ENCODE measurements around the gene TRMT10A. TPM values are rescaled to one million over a fixed set of nuclear protein-coding genes. Genes with fewer than 3 reads are reported as not detected.

The TRMT10A gene
- total and polyA plus RNA-seq, 2 of the 13 experiments (the other 11 are each of a cell fraction or from before 2014, with no cell fraction given): 3.9 to 12.6 TPM

DNA sequence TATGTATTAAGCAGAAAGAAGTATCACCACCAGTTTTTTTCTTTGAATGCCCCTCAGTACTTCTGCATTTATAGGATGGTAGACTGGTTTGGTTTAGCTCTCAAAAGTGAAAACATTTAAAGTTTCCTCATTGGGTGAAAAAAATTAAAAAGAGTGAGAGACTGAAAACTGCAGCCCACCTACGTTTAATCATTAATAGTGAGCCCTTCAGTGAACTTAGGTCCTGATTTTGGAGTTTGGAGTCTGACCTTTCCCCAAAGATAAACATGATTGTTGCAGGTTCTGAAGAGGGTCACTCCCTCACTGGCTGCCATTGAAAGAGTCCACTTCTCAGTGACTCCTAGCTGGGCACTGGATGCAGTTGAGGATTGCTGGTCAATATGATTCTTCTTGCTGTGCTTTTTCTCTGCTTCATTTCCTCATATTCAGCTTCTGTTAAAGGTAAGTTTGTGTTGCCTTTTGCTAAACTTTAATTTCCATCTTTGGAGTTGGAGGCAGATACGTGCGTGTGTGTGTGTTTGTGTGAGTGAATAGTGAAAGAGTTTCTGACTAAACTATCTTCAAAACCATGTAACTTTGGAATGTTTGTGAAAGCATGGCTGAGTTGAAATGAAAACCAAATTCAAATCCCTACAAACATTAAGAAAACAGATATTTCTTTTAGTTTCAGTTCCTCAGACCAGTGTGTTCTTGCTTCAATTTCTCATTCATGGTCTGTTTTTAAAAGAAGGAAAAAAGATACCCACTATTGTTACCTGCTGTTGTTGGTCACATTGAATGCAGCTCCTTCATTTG is 10.9 kb upstream of the TRMT10A start, which contains the start of gene MTTP (continued):
- no peak for TF ChIP-seq MBNL3 (CRISPR knock-in tag; conservative IDR thresholded peaks at IDR 0.05)
- TF ChIP-seq SALL1 (CRISPR knock-in tag; IDR thresholded peaks at IDR 0.05): peak; percentile 68
- TF ChIP-seq, protein P1, sequence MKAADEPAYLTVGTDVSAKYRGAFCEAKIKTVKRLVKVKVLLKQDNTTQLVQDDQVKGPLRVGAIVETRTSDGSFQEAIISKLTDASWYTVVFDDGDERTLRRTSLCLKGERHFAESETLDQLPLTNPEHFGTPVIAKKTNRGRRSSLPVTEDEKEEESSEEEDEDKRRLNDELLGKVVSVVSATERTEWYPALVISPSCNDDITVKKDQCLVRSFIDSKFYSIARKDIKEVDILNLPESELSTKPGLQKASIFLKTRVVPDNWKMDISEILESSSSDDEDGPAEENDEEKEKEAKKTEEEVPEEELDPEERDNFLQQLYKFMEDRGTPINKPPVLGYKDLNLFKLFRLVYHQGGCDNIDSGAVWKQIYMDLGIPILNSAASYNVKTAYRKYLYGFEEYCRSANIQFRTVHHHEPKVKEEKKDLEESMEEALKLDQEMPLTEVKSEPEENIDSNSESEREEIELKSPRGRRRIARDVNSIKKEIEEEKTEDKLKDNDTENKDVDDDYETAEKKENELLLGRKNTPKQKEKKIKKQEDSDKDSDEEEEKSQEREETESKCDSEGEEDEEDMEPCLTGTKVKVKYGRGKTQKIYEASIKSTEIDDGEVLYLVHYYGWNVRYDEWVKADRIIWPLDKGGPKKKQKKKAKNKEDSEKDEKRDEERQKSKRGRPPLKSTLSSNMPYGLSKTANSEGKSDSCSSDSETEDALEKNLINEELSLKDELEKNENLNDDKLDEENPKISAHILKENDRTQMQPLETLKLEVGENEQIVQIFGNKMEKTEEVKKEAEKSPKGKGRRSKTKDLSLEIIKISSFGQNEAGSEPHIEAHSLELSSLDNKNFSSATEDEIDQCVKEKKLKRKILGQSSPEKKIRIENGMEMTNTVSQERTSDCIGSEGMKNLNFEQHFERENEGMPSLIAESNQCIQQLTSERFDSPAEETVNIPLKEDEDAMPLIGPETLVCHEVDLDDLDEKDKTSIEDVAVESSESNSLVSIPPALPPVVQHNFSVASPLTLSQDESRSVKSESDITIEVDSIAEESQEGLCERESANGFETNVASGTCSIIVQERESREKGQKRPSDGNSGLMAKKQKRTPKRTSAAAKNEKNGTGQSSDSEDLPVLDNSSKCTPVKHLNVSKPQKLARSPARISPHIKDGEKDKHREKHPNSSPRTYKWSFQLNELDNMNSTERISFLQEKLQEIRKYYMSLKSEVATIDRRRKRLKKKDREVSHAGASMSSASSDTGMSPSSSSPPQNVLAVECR (CRISPR knock-in tag; IDR thresholded peaks at IDR 0.05; ENCODE audit: borderline replicate concordance): peak; percentile 68; the same call in 1 of the 2 replicates
- no peak for TF ChIP-seq ZNF253 (CRISPR knock-in tag; IDR thresholded peaks at IDR 0.05; ENCODE audit: borderline replicate concordance)
- no peak for TF ChIP-seq ZSCAN22 (CRISPR knock-in tag; IDR thresholded peaks at IDR 0.05)
- TF ChIP-seq, protein P2, sequence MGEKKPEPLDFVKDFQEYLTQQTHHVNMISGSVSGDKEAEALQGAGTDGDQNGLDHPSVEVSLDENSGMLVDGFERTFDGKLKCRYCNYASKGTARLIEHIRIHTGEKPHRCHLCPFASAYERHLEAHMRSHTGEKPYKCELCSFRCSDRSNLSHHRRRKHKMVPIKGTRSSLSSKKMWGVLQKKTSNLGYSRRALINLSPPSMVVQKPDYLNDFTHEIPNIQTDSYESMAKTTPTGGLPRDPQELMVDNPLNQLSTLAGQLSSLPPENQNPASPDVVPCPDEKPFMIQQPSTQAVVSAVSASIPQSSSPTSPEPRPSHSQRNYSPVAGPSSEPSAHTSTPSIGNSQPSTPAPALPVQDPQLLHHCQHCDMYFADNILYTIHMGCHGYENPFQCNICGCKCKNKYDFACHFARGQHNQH (CRISPR knock-in tag; IDR thresholded peaks at IDR 0.05): peak; percentile 63; the same call in 1 of the 2 replicates
- TF ChIP-seq EEA1 (CRISPR knock-in tag; IDR thresholded peaks at IDR 0.05; ENCODE audit: borderline replicate concordance): no peak
- TF ChIP-seq, protein P3, sequence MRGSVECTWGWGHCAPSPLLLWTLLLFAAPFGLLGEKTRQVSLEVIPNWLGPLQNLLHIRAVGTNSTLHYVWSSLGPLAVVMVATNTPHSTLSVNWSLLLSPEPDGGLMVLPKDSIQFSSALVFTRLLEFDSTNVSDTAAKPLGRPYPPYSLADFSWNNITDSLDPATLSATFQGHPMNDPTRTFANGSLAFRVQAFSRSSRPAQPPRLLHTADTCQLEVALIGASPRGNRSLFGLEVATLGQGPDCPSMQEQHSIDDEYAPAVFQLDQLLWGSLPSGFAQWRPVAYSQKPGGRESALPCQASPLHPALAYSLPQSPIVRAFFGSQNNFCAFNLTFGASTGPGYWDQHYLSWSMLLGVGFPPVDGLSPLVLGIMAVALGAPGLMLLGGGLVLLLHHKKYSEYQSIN (CRISPR knock-in tag; IDR thresholded peaks at IDR 0.05; ENCODE audit: borderline replicate concordance): no peak
- TF ChIP-seq, protein P4, sequence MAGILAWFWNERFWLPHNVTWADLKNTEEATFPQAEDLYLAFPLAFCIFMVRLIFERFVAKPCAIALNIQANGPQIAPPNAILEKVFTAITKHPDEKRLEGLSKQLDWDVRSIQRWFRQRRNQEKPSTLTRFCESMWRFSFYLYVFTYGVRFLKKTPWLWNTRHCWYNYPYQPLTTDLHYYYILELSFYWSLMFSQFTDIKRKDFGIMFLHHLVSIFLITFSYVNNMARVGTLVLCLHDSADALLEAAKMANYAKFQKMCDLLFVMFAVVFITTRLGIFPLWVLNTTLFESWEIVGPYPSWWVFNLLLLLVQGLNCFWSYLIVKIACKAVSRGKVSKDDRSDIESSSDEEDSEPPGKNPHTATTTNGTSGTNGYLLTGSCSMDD (CRISPR knock-in tag; IDR thresholded peaks at IDR 0.05): no peak
- TF ChIP-seq SOX5 (CRISPR knock-in tag; IDR thresholded peaks at IDR 0.05; ENCODE audit: borderline replicate concordance): peak; percentile 68; the same call in 1 of the 2 replicates
- TF ChIP-seq ZEB1 (IDR thresholded peaks at IDR 0.05; ENCODE audit: insufficient replicate concordance, low read depth): peak; percentile 56
- peak; percentile 51; the same call in 1 of the 2 replicates for TF ChIP-seq GATA4 (IDR thresholded peaks at IDR 0.05; ENCODE audit: borderline replicate concordance, low read depth)
- no peak for TF ChIP-seq CBX5 (CRISPR knock-in tag; IDR thresholded peaks at IDR 0.05; ENCODE audit: borderline replicate concordance)
- TF ChIP-seq ERF (CRISPR knock-in tag; IDR thresholded peaks at IDR 0.05): peak; percentile 47; the same call in 1 of the 2 replicates
- no peak for TF ChIP-seq ZNF7 (CRISPR knock-in tag; IDR thresholded peaks at IDR 0.05)
- no peak; the same call in 1 of the 2 replicates for TF ChIP-seq ZNF652 (CRISPR knock-in tag; IDR thresholded peaks at IDR 0.05; ENCODE audit: borderline replicate concordance, low read depth)
- no peak for TF ChIP-seq PRMT3 (CRISPR knock-in tag; IDR thresholded peaks at IDR 0.05; ENCODE audit: borderline replicate concordance, low read depth)
- TF ChIP-seq ZNF24 (IDR thresholded peaks at IDR 0.05): no peak
- peak; percentile 62; the same call in 1 of the 2 replicates for TF ChIP-seq NFIC (IDR thresholded peaks at IDR 0.05; ENCODE audit: low read length)
- no peak for TF ChIP-seq AGO1 (IDR thresholded peaks at IDR 0.05; ENCODE audit: low read depth, low read length, poor library complexity, severe bottlenecking)
- TF ChIP-seq SOX6 (IDR thresholded peaks at IDR 0.05): no peak
- peak; percentile 79 for TF ChIP-seq SOX6 (CRISPR knock-in tag; IDR thresholded peaks at IDR 0.05)
- no peak for TF ChIP-seq ZNF3 (CRISPR knock-in tag; IDR thresholded peaks at IDR 0.05)

Measured in HepG2 (cell line).